GM21619 (cell line): ENCODE results near the gene C5orf52.
"Not testable (repeated sequence)": the region's sequence is repeated elsewhere in the genome, so short reads cannot be mapped to it uniquely, and the experiment has no call there.

Experiments used
- ATAC-seq: cut with Tn5 transposase; IDR thresholded peaks from one replicate; pipeline ENCODE4 v1.9.1; 2021; ENCODE audit not compliant: unreplicated experiment

Gene C5orf52

GRCh38 chr5:157721159-157721558 lies 49.8 kb downstream of the C5orf52 start:
- no peak for ATAC-seq

- not testable (repeated sequence) for ATAC-seq
These were observed 51.6 kb downstream of the C5orf52 start for GRCh38 chr5:157722895-157723294.

- ATAC-seq, result not testable (repeated sequence)
These were observed 55.3 kb downstream of the C5orf52 start for GRCh38 chr5:157726607-157727006.

GRCh38 chr5:157727858-157728257 lies 56.5 kb downstream of the C5orf52 start:
- ATAC-seq, result not testable (repeated sequence)
